Right lobe of liver (tissue), 6 donors: ENCODE results near the gene ASL. TPM values are rescaled to one million over a fixed set of nuclear protein-coding genes. Genes with fewer than 3 reads are reported as not detected.
"Not testable (repeated sequence)": the region's sequence is repeated elsewhere in the genome, so short reads cannot be mapped to it uniquely, and the experiment has no call there.

Experiments
- ATAC-seq, 4 donors: fragments of 200-7000 bp; cut with Tn5 transposase; one replicate each; pipeline ENCODE4 v1.9.1; 2020; ENCODE audit warnings: mild to moderate bottlenecking in 4 of 4, moderate library complexity in 4 of 4
- DNase-seq, 3 donors: peaks; one replicate each; pipeline ENCODE4 v3.0.0-alpha.2; 2020
- H3K27ac ChIP-seq, 3 donors: fragments of 200-600 bp; one replicate each; pipeline ENCODE4 v1.8.0; 2022
- H3K27me3 ChIP-seq, 2 donors: fragments of 200-600 bp; one replicate each; pipeline ENCODE4 v1.8.0; 2022
- H3K36me3 ChIP-seq, 4 donors: fragments of 200-600 bp; sonication (generic) in 1 of 4; one replicate each; pipeline versions ENCODE4 v1.5.1 to v1.8.0; 2017 to 2022; ENCODE audit warnings: control low read depth in 1 of 4
- H3K4me1 ChIP-seq, 4 donors: fragments of 200-600 bp; sonication (generic) in 1 of 4; one replicate each; pipeline versions ENCODE4 v1.5.1 to v1.8.0; 2017 to 2022; ENCODE audit warnings: control low read depth in 1 of 4
- H3K4me3 ChIP-seq, 3 donors: fragments of 200-600 bp; one replicate each; pipeline ENCODE4 v1.8.0; 2022
- H3K9me3 ChIP-seq, 4 donors: fragments of 200-600 bp; sonication (generic) in 1 of 4; one replicate each; pipeline versions ENCODE4 v1.5.1 to v1.8.0; 2017 to 2022; ENCODE audit warnings: control low read depth in 1 of 4
- CTCF ChIP-seq, 4 donors: fragments of 200-600 bp in 3 of 4; fragments of 450-650 bp in 1 of 4; IDR thresholded peaks; one replicate each; pipeline versions ENCODE4 v1.5.1 to v1.8.0; 2016 to 2022; ENCODE audit warnings: antibody characterized with exemption in 4 of 4, mild to moderate bottlenecking in 2 of 4
- POLR2A ChIP-seq: fragments of 450-650 bp; IDR thresholded peaks from one replicate; pipeline ENCODE4 v1.6.1; 2017; ENCODE audit warnings: antibody characterized with exemption, mild to moderate bottlenecking
- WGBS: methylation state at CpG from one replicate; pipeline ENCODE4 v1.1.6; 2018; ENCODE audit warnings: low coverage, low lambda C conversion rate; ENCODE audit not compliant: insufficient coverage; ENCODE audit errors: missing lambda C conversion rate; 5-methylcytosine and 5-hydroxymethylcytosine counted together
- intact Hi-C, 2 donors: fragments of 100-400 bp; cut with DNase I; formaldehyde crosslinking; loops; one replicate each; pipeline versions ENCODE4 v1.11.2 to v1.14.1; 2022
- total RNA-seq, 6 experiments: library from RNA; depleted of rRNA in 2 of 6; stranded (reverse); fragments of >200 nt in 2 of 6; fragmentation: NEBNext Ultra II Directional in 3 of 6; extraction: Animal tissue kit (Norgen Biotek cat#: 25700) in 3 of 6; gene quantifications; one replicate each; pipeline versions ENCODE4 v1.1.0 to v1.2.4, GENCODE V29; 2016 to 2023
- donor health status: DM: no; HTN: yes; CAD: no.
- donor health status: DM: no; HTN: no; CAD: no.
- donor health status: DM: no; HTN: no; CAD: no.
- donor health status: DM: no; HTN: yes; CAD: no.
- donor health status: DM: no; HTN: yes; CAD: no.

ASL gene
- total RNA-seq, 6 experiments from 2014 or later = 161 to 356 (median 220) TPM

- peaks cover 0 to 7% (median 2%) of the 10 kb centered on the region in 4 donors for H3K36me3 ChIP-seq
- H3K4me3 ChIP-seq = no peak overlapping the region
- TF ChIP-seq POLR2A (no peak), CTCF (IDR thresholded peaks at IDR 0.05) (no peak)
- DNase-seq (no peak), ATAC-seq (no peak)
- peaks cover 0 to 46% (median 13%) of the 10 kb centered on the region in 4 donors for H3K4me1 ChIP-seq
- WGBS = 90% methylated on average over 2 of the region's 3 CpGs
- no peaks in the 10 kb centered on the region for H3K27me3 ChIP-seq
- intact Hi-C loops = no loop called here
- no peaks in the 10 kb centered on the region for H3K9me3 ChIP-seq
- peak overlapping the region in 1 of 3 donors; percentile 47 for H3K27ac ChIP-seq
These were observed 43.0 kb downstream of the ASL start for GRCh38 chr7:66118603-66119002.

- intact Hi-C loops = no loop called here
- no peak for DNase-seq
These were observed 43.7 kb downstream of the ASL start for GRCh38 chr7:66119245-66119850.

GRCh38 chr7:66123175-66123528 lies 47.5 kb downstream of the ASL start:
- H3K9me3 ChIP-seq = no peaks in the 10 kb centered on the region
- ATAC-seq (no peak), DNase-seq (no peak)
- H3K36me3 ChIP-seq = peaks cover 0 to 7% (median 2%) of the 10 kb centered on the region in 4 donors
- H3K27me3 ChIP-seq = no peaks in the 10 kb centered on the region
- H3K4me1 ChIP-seq = peaks cover 0 to 56% (median 19%) of the 10 kb centered on the region in 4 donors
- 76% methylated on average over 5 of the region's 9 CpGs for WGBS
- H3K4me3 ChIP-seq = no peak overlapping the region
- intact Hi-C loops = no loop called here
- TF ChIP-seq CTCF (IDR thresholded peaks at IDR 0.05) (no peak), POLR2A (no peak)
- H3K27ac ChIP-seq = no peak overlapping the region

More at GRCh38 chr7:66119245-66119850, 43.7 kb downstream of the ASL start:
- Histone ChIP-seq H3K4me1 (peaks cover 0 to 42% (median 13%) of the 10 kb centered on the region in 4 donors), H3K4me3 (no peak overlapping the region), H3K27ac (peak overlapping the region in 1 of 3 donors; percentile 47), H3K36me3 (peaks cover 0 to 7% (median 2%) of the 10 kb centered on the region in 4 donors), H3K9me3 (no peaks in the 10 kb centered on the region), H3K27me3 (no peaks in the 10 kb centered on the region)
- TF ChIP-seq CTCF (IDR thresholded peaks at IDR 0.05) = no peak
- TF ChIP-seq POLR2A = no peak
- 78% methylated on average over 4 of the region's 4 CpGs for WGBS
- ATAC-seq = peak in 2 of 4 donors; percentile 3 to 16

- H3K27ac ChIP-seq = peak overlapping the region; percentile 62 to 91 (median 67)
- H3K9me3 ChIP-seq, DNase-seq, H3K36me3 ChIP-seq, intact Hi-C loops, ATAC-seq, H3K27me3 ChIP-seq, H3K4me3 ChIP-seq: not testable (repeated sequence)
- WGBS = 71% methylated on average over 5 of the region's 5 CpGs
- H3K4me1 ChIP-seq = peaks cover 0 to 45% (median 13%) of the 10 kb centered on the region in 4 donors
These were observed 48.9 kb downstream of the ASL start for GRCh38 chr7:66124569-66124861.

- Histone ChIP-seq H3K4me1 (peaks cover 0 to 40% (median 12%) of the 10 kb centered on the region in 4 donors), H3K4me3 (no peak overlapping the region), H3K9me3 (no peaks in the 10 kb centered on the region), H3K27me3 (no peaks in the 10 kb centered on the region), H3K36me3 (peaks cover 0 to 5% (median 2%) of the 10 kb centered on the region in 4 donors), H3K27ac (peak overlapping the region; percentile 62 to 91 (median 67))
- WGBS = 17% methylated on average over 4 of the region's 4 CpGs
- TF ChIP-seq POLR2A = no peak
- no peak for TF ChIP-seq CTCF (IDR thresholded peaks at IDR 0.05)
- DNase-seq (no peak), ATAC-seq (peak in 1 of 4 donors; percentile 11)
- intact Hi-C loops = no loop called here
These were observed 49.6 kb downstream of the ASL start for GRCh38 chr7:66125052-66125694.

- H3K9me3 ChIP-seq, DNase-seq, H3K4me3 ChIP-seq, intact Hi-C loops, H3K27me3 ChIP-seq: not testable (repeated sequence)
- Histone ChIP-seq H3K36me3 (peaks cover 0 to 12% (median 4%) of the 10 kb centered on the region in 4 donors), H3K27ac (peak overlapping the region; percentile 62 to 91 (median 67)), H3K4me1 (peaks cover 0 to 40% (median 12%) of the 10 kb centered on the region in 4 donors)
- WGBS = 33% methylated on average over 5 of the region's 6 CpGs
- ATAC-seq = peak; percentile 73 to 90 (median 84)
These were observed 50.2 kb downstream of the ASL start for GRCh38 chr7:66125781-66126352.

- peak overlapping the region; percentile 20 to 91 (median 67) for H3K27ac ChIP-seq
- H3K4me1 ChIP-seq = peaks cover 0 to 40% (median 12%) of the 10 kb centered on the region in 4 donors
- peaks cover 0 to 21% (median 8%) of the 10 kb centered on the region in 4 donors for H3K36me3 ChIP-seq
- H3K9me3 ChIP-seq, H3K27me3 ChIP-seq, H3K4me3 ChIP-seq, intact Hi-C loops: not testable (repeated sequence)
- DNase-seq = peak in 1 of 3 donors; percentile 73
- peak; percentile 59 to 71 (median 64) for ATAC-seq
- 25% methylated on average over 3 of the region's 3 CpGs for WGBS
These were observed 51.6 kb downstream of the ASL start for GRCh38 chr7:66127172-66127571.
